Mucosa of gallbladder (tissue), 1 donor: Measurements from ENCODE around the gene MMD. TPM values are rescaled to one million over a fixed set of nuclear protein-coding genes. Genes with fewer than 3 reads are reported as not detected.
"Not testable (repeated sequence)": the region's sequence is repeated elsewhere in the genome, so short reads cannot be mapped to it uniquely, and the experiment has no call there.

ENCODE experiments used
- DNase-seq: peaks from one replicate; pipeline ENCODE4 v3.0.0-alpha.2; 2020; ENCODE audit warnings: low spot score
- total RNA-seq: library from RNA; stranded (reverse); gene quantifications from one replicate; pipeline ENCODE4 v1.2.1, GENCODE V29; 2021
- donor health status: DM: no; HTN: no; CAD: no.

Gene MMD
- total RNA-seq, 1 donor from 2014 or later = 16.8 TPM

DNA sequence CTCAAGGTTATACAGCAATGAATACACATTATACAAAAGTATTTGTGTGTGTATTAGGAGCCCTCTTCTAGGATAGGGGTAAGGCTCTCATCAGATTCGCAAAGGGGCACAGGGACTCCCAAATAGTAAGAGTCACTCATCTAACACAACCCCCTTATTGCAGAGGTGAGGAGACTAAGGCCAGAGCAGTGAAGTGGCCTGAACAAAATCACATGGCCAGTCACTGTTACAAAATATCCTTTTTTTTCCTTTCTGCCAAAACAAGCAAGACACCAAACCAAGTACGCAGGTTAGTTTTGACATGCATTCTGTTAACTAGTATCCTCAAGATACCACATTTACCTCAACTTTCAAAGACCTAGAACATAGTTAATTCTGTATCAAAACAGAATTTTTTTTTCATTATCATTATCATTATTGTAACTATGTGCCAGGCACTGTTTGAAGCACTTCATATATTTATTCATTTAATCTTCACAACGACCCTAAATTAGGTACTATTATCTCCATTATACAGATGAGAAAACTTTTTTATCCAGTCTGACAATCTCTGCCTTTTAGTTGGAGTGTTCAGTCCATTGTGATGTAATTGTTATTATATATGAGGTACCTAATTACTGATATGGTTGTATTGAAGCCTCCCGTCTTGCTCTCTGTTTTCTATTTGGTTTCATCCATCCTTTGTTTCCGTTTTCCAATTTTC lies 25.7 kb downstream of the MMD start:
- no peak for DNase-seq

DNA sequence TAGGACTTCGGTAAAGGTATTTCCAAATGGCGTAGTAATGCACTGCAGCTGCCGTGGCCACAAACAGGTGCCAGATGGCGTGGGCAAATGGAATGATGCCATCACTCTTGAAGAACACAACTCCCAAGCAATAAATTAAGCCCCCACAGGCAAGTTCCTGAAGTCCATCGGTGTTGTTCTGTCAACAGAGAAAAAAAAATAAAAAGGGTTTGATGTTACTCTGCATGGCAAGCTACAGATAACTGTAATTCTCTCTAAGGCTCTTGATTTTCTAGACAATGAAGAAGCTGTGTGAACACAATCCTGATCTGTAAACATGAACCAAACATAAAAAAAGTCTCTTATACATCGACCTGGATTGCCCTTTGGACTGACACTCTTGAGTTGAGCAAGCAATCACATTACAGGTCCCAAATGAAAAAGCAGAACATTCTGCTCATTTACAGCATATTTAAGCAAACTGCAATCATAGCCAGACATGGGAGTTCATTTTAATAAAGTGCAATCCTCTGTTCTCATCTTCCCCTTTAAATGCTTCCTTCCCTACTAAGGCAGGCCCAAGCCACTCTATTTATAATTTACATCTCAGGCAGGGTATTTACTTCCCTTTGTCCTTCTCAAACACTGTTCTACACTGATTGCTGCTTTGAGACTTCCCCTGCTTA lies 27.1 kb downstream of the MMD start:
- DNase-seq = no peak

DNA sequence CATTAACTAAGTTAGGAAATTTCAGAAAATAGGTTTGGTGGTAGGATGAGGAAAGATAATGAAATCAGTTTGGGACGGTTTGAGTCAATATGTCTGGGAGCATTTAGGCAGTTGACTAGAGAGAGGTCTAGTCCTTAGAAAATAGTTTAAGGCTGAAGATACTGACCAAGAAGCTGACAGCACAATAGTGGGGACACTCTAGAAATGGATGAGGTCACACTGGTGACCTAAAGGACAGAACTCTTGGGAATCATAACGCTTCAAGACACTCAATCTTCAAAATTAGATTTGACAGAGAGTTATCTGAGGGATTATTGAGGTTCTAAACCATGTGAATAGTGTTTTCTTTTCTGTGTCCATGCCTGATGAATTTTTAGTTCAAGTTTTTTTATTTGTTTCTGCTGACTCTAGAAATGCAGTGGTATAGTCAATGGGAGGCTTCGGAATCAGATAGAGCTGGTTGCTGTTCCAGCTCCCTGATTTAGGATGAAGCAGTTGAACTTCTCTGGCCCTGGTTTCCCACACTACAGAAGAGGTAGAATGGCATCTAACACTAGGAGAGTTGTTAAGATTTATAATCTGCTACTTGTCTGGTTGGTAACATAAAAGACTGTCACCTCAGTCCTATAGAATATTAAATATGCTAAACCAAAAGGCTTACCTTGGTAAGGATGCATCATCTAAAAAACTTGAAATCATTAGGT lies 29.7 kb downstream of the MMD start:
- DNase-seq = no peak

DNA sequence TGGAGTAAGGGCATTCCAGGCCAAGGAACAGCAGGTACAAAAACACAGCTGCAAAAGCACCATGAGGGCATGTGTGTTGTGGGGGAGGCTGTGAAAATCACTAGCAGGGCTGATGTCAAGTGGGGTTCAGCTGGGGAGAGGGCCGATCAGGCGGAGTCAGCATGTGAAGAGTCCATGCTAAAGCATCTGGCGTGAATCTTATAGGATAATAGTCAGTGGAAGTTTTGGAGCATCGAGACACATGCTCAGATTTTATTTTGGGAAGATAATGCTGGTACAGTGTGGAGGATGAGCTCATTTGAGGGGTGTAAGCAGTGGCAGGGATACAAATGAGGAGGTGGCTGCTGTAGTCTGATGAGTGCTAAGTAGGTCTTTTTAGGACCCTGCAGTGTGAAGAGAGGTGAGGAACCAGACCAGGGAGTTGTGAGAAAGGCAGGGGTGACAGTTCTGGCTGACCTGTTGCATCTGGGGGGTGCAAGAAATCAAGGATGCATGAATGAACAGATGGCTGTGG lies 30.3 kb downstream of the MMD start:
- DNase-seq = no peak

DNA sequence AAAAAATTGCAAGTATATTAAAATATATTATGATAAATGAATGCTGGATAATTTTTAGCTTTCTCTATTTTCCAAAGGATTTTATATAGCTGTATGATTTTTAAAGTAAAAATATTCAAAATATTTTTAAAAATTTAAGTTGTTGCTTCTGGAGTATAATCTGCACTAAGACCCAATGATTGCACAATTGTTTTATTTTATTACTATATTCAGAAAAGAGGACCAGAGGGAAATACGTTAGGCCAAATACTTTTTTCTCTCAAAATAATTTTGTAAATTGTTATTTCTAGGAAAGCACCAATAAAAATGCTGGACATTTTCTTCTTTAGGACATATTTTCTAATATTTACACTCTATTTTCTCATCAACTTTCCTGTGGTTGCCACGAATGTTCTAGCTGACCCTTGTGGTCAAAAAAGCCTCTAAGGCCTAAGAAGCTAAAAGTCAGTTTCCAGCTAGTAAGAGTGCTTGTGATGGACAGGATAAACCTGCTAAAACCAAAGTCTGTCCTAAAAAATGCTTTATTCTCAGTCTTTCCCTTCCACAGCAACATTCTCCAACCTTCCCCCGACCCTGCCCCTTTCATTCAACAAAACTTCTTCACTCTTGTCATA lies 31.2 kb downstream of the MMD start:
- no peak for DNase-seq

DNA sequence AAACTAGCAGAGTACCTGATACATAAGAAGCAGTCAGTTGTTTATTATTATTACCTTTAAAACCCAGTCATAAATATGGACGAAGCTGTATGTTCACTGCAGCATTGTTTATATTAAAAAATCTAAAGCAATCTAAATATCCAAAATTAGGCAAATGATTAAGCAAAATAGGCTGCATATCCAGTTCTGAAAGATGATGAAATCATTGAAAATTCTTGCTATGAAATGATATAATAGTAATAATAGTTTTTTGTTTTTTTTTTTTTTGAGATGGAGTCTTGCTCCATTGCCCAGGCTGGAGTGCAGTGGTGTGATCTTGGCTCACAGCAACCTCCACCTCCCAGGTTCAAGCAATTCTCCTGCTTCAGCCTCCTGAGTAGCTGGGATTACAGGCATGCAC lies 31.9 kb downstream of the MMD start:
- not testable (repeated sequence) for DNase-seq

DNA sequence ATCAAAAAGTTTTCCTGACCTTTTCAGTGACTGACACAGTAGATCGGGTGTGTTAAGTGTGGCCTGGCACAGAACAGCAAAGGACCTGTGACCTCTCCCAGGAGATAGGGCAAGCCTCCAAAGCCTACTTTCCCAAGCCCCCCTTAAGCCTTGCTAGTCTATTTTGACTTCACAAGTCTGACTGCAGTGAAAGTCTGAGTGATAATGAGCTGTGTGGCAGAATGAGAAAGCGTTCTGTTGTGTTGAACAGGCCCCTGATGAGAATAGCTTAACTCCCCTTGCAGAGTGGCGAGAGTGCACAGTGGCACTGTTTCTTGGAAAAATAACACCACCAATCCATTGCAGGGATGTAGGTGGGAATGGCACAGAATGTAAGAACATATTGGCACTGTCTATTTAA lies 32.8 kb downstream of the MMD start:
- DNase-seq = no peak

DNA sequence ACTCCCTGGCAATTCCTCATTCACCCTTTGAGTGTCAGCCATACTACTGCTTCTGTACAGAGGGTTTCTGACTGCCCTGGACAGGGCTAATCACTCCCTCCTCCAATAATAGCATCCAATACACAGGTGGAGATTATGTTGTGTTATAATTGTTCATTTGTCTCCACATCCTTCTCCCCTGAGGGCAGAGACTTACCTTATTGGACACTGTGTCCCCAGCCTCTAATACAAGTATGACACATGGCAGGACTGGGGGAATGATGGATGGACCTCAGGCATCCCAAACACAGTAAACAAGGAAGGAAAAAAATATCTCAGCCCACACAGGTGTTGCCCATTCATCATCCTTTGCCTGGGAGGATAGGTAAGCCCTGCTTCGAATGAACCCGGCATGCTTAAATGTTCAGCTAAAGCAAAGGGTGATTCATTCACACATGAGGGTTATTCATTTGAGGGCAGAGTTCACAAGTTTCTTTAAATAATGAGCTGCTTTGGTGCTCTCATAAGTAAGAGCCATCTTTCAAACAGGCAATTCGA lies 34.8 kb downstream of the MMD start:
- DNase-seq = no peak

DNA sequence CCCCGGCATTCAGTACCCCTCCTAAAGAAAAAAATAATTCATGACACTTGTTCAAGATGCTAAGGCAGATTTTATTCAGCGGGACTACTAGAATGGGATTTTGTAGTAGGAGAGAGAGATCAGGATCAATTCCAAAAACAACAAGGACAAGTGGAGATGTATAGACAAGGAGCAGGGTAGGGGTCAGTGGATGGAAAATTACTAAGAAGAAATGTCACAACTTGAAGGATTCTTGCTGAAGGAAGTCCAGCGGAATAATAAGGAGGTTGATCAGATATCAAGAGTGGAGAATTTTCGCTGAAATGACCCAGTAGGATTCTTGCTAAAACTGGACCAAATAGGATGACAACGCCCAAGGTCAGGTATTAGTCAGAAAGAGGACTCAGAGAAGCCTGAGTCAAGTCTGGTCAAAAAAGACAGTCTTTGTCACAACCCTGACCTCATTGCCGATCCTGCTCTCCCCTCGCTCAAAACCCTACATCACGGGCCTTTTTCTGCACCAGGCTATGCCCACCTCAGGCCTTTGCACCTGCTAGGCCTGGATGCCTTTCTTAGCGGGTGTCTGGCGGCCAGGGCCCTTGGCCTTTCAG lies 36.9 kb downstream of the MMD start:
- no peak for DNase-seq

DNA sequence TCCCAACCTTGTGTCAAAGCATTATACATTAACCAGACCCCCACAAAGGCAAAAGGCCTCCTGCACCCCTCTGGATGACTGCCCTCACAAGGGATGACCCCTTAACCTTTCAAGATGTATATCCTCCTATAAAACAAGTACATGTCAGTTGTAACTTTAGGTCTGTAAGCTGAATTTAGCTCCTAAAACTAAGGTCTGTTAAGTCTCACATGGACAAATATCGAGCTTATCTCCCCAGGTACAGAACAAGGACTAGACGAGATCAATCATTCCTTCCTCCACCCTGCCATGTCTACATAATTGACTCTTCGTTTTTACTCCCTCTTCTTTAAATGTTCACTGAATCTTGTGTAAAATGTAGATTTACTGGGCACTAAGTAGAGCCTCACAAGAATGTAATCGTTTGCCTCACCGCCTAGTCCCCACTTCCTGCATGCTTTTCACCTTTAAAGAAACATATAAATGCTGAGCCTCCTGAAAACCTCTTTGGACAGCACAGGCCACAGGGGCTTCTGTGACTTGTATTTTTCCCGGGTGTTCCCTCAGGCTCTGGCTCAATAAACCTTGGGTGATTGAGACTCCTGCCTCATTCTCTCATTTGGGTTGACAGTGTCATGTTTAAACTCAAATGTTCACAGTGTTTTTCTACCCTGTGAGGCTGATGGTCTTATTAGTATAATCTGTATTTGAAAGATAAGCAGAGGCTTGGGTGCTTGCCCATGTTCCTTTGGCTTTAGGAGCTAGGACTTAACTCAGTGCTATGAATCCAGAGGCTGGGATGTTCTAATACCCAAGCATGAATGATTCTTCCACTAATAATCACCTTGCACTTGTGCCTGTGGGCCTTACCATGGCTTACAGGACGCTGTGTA lies 37.6 kb downstream of the MMD start:
- no peak for DNase-seq

DNA sequence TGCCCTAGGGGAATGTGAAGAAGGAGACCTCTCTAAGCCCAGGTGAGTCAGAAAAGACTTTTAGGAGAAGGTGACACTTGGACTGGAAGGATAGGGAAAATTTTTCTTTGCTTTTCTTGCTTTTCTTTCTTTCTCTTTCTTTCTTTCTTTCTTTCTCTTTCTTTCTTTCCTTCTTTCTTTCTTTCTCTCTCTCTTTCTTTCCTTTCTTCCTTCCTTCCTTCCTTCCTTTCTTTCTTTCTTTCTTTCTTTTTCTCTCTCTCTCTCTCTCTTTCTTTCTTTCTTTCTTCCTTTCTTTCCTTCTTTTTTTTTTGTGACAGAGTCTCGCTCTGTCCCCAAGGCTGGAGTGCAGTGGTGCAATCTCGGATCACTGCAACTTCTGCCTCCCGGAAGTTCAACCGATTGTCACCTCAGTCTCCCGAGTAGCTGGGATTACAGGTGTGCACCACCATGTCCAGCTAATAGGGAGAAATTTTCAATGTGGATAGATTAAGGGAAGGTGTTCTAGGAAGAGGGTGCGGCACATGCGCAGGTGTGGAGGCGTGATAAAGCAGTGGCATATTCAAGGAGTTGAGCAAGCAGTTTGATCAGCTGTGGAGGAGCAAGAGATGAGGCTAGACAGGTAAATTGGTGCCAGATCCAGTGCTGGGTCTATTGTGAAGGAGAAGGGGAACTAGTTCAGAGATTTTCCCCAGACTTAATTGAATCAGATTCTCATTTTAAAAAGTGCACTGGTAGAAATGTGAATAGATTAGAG lies 40.4 kb downstream of the MMD start:
- DNase-seq = no peak

DNA sequence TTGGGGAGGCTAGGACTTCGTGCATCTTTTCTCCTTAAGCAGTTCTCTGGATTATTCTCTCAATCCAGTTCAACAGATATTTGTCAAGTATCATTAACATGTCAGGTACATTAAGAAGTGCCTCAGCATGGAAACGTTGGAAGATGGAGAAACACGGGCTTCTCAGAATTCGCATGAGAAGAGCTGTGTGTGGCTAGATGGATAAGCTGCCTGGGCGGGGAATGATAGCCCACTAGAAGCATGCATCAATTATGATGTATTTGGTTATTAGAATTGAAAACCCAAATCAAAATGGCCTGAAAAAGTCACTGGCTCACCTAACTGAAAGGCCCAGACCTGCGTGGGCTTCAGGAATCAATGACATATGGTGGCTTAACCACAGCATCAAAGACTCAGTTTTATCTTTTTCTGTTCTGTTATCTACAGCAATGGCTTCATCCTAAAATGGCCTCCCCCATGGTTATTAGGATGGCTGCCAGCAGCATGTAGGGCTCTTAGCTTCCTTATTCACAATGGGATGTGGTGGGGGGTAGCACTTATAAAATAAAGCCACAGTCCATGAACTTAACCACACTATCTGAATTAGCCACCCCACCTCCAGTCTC lies 43.9 kb downstream of the MMD start:
- no peak for DNase-seq

DNA sequence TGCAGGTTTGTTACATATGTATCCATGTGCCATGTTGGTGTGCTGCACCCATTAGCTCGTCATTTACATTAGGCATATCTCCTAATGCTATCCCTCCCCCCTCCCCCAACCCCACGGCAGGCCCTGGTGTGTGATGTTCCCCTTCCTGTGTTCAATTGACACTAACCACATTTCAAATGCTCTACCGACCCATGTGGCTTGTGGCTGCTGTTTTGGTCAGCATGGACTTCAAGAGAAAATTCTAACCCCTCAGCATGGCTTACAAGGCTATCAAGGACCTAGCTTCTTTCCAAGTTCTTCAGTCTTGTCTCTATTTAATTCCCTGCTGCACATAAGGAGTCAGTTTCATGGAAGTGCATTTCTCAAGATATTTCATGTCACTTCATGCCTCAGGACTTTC lies 52.9 kb downstream of the MMD start:
- DNase-seq = no peak

DNA sequence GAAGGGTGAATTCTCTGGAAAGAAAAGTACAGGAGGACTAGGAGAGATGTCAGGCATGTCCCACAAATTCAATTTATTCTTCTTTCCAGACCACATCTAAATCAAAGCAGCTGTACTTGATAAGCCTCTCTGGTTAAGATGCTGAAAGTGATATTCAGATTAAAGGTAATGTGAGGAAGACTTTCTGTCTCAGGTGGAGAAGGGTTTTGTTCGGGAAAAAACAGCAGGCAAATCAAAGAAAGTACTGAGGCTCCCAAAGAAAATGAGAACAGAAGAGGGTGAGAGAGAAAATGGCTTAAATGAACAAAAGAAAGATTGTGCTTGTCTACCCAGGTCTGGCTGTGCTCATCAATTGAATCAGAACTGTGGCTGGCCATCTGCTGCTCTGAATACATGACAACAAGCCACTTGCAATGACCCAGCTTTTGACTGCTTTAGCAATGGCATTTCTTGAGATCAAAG lies 55.6 kb downstream of the MMD start:
- no peak for DNase-seq

DNA sequence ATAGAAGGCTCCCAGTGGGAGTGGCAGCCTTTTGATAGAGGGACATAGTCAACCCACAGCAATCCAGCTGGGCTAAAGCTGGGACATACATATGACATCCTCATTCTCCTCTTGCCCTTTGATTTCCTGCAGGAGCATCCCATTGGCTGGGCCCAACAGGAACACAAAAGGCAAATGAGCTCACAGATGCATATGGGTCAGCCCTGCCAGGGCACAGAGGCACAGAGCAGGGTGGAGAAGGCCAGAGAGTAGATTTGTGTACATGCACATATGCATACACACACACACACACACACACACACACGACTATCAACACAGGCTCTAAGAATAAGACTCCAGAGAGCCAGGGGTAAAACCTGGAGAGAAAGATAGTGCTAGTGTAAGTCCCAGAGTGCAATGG lies 58.6 kb downstream of the MMD start:
- no peak for DNase-seq

DNA sequence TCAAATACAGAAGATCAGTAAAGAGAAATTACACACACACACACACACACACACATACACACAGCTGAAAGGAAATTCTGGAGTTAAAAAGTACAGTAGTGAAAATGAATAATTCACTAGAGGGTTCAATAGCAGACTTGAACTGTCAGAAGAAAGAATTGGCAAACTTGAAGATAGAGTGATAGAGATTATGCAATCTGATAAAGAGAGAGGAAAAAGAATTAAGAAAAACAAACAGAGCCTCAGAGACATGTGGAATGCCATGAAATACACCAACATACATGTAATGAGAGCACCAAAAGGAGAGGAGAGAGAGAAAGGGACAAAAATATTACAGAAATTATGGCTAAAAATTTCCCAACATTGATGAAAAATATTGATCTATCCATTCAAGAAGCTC lies 60.7 kb downstream of the MMD start:
- no peak for DNase-seq

DNA sequence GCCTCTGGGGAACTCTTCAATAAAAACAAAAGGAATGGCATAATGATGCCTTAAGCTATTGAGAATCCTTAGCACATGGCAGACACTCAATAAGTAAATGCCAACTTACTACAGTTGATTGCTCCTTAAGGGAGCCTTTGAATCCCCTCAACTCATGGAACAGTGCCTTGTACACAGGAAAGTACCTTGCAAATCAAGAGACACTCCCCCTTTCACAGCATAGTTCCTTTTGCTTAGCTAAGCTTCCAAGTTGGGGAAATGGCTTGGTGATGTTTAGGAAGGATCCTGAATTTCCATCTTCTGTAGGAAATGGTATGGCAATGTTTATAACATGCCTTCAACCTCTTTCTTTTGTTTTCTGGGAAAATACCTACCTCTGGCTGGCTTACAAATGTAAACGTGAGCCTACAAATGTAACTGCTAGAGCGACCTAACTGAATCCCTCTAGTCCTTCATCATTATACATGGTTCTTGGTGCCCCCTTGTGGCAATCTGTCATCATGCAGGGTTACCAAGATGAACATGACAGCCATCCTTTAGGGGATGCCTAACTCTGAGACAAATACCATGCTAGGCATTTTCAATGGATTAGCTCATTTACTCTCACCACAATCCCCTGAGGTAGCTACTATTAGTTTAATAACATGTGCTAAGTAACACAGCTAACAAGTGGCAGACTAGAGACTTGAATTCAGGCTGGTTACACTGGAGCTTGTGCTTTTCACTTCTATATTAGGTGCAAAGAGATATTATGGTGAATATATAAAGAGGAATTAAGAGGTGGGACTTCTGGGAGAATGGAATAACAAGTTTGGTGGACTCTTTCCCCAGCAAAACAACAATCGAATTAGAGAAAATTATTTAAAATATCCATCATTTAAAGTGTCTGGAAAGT lies 65.0 kb downstream of the MMD start:
- DNase-seq = peak; percentile 74

DNA sequence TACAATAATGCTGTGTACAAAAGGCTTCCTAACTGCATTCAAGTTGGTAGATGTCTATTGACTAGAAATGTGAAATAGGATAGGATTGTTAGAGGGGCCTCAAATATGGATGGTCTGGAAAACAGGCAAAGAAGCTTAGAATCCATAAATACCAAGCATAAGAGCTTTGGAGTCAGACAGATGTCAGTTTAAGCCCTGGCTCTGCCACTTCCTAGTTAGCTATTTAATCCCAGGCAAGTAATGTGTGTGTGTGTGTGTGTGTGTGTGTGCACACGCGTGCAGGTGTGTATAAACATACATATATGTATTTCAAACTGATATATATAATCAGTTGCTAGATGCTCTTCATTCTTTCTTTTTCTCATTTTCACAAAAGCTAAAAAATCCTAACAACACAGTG lies 66.7 kb downstream of the MMD start:
- DNase-seq = no peak
